PFSK-1 (cell line): ENCODE data around the gene ZSCAN22.

Source experiments
- FOXP2 ChIP-seq: optimal IDR thresholded peaks from 2 replicates; pipeline ENCODE3; 2011; ENCODE audit warnings: borderline replicate concordance, control low read depth, inconsistent platforms; ENCODE audit not compliant: insufficient read depth; ENCODE audit errors: extremely low read length, extremely low read depth
- POLR2AphosphoS5 ChIP-seq: IDR thresholded peaks from 2 replicates; pipeline ENCODE4 v1.6.1; 2012; ENCODE audit warnings: low read depth, mild to moderate bottlenecking, control low read depth, low read length, moderate library complexity
- REST ChIP-seq, 2 experiments: IDR thresholded peaks; 2 replicates each; pipeline versions ENCODE4 v1.6.1 to v1.8.0; 2011 to 2012; ENCODE audit warnings: low read depth in 2 of 2, low read length in 2 of 2, control low read depth in 1 of 2, inconsistent platforms in 1 of 2, mild to moderate bottlenecking in 1 of 2, moderate library complexity in 1 of 2; ENCODE audit not compliant: insufficient read depth in 1 of 2
- SIN3A ChIP-seq: IDR thresholded peaks from 2 replicates; pipeline ENCODE4 v1.6.1; 2012; ENCODE audit warnings: mild to moderate bottlenecking, low read length, moderate library complexity, borderline replicate concordance; ENCODE audit not compliant: insufficient read depth
- TAF1 ChIP-seq: IDR thresholded peaks from 2 replicates; pipeline ENCODE4 v1.6.1; 2012; ENCODE audit warnings: low read length, control low read depth, borderline replicate concordance; ENCODE audit not compliant: insufficient read depth

ZSCAN22 gene

DNA sequence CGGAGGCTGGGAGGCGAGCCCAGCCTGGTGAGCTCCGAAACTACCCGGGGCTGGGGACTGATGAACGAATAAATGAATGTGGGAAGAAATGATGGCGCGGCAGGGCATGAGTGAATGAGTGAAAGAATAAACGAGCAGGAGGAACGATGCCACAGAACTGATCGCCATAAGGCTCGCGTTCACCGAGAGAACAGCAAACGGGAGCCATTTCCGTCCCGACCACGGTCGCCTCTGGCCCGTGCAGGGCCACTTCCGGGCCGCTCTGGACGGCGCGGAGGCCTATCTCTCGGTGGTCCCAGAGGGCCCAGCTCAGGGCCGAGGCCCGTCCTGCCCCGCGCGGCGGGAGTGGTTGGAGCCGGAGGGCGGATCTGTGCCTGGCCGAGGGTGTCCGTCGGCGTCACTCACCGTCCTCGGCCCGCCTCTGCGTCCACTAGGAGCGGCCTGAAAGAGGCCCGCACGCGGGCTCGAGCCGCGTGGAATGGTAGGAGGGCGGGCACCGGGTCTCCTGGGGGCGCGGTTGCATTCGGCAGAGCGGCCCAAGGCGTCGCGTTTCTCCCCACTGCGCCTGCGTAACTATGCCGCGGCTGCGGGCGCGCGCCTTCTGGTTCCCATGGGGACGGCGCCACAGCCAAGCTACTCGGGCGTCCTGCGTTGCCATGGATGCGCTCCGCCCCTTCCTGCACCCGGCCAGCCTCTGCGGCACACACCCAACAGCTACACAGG lies 35.6 kb downstream of the ZSCAN22 start, which contains the start of gene ZNF497:
ZNF497 (minus strand) TSS at position 480 of the 723 bp plus-strand sequence. CDS start 5,116 bp downstream, outside the sequence.
- TF ChIP-seq FOXP2 (peak; percentile 96), TAF1 (peak; percentile 92; the same call in 1 of the 2 replicates), SIN3A (peak; percentile 91; the same call in 1 of the 2 replicates), POLR2AphosphoS5 (peak; percentile 90), REST (IDR thresholded peaks at IDR 0.05; ENCODE audit: insufficient read depth in 1 of 2, low read depth in 2 of 2, low read length in 2 of 2) (peak in 1 of 2 experiments; percentile 45; a peak in 1 of 4 replicates)

DNA sequence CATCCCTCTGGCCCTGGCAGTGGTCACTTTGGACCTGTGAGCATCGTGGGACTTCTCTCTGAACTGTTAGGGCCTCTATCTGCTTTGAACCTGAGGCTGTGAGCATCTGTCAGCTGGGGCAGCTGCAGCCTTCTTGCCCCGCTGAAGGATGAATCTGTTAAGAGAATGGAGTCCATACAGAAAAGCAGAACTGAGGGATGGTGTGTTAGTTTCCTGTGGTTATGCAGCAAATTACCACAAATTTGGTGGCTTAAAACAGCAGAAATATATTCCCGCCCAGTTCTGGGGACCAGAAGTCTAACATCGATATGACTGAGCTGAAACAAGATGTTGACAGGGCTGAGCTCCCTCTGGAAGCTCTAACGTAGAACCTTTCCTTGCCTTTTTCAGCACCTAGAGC lies 37.4 kb downstream of the ZSCAN22 start:
- TF ChIP-seq TAF1 (no peak), FOXP2 (no peak), SIN3A (no peak), REST (IDR thresholded peaks at IDR 0.05; ENCODE audit: insufficient read depth in 1 of 2, low read depth in 2 of 2, low read length in 2 of 2) (no peak), POLR2AphosphoS5 (no peak)

GRCh38 chr19:58366585-58367430 lies 40.0 kb downstream of the ZSCAN22 start:
- TF ChIP-seq REST (IDR thresholded peaks at IDR 0.05; ENCODE audit: insufficient read depth in 1 of 2, low read depth in 2 of 2, low read length in 2 of 2) (no peak), TAF1 (no peak), FOXP2 (no peak), SIN3A (no peak), POLR2AphosphoS5 (no peak)

DNA sequence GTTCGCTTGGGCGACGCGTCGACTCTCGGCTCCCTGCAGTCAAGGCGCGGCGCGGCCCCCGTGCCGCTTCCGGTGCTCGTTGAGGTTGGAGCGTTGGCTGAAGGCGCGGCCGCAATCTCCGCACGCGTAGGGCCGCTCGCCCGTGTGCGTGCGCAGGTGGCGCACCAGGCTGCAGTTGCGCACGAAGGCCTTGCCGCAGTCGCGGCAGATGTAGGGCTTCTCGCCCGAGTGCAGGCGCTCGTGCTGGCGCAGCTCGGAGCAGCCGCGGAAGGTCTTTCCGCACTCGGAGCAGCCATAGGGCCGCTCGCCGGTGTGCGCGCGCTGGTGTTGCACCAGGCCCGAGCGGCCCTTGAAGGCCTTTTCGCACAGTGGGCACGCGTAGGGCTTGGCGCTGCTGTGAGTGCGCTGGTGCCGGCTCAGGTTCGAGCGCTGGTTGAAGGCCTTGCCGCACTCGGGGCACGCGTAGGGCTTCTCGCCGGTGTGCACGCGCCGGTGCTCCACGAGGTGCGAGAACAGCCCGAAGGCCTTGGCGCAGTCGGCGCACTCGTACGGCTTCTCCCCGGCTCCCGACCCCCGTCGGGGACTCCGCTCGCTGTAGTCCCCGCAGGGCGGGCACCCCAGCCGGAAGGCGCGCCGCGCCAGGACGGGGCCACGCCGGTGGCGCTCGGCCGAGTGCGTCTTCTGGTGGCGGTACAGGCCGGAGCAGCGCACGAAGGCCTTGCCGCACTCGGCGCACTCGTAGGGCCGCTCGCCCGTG lies 41.1 kb downstream of the ZSCAN22 start:
- TF ChIP-seq REST (IDR thresholded peaks at IDR 0.05; ENCODE audit: insufficient read depth in 1 of 2, low read depth in 2 of 2, low read length in 2 of 2) (no peak), SIN3A (no peak), POLR2AphosphoS5 (no peak), FOXP2 (no peak), TAF1 (no peak)
